Measurements from ENCODE around the gene SLC49A3.

The SLC49A3 gene

GRCh38 chr4:658681-659667, 30.0 kb downstream of the SLC49A3 start:
- TF ChIP-seq, protein P1, sequence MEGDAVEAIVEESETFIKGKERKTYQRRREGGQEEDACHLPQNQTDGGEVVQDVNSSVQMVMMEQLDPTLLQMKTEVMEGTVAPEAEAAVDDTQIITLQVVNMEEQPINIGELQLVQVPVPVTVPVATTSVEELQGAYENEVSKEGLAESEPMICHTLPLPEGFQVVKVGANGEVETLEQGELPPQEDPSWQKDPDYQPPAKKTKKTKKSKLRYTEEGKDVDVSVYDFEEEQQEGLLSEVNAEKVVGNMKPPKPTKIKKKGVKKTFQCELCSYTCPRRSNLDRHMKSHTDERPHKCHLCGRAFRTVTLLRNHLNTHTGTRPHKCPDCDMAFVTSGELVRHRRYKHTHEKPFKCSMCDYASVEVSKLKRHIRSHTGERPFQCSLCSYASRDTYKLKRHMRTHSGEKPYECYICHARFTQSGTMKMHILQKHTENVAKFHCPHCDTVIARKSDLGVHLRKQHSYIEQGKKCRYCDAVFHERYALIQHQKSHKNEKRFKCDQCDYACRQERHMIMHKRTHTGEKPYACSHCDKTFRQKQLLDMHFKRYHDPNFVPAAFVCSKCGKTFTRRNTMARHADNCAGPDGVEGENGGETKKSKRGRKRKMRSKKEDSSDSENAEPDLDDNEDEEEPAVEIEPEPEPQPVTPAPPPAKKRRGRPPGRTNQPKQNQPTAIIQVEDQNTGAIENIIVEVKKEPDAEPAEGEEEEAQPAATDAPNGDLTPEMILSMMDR (IDR thresholded peaks at IDR 0.05; ENCODE audit: low read depth, low read length), result no peak
- H3K4me3 ChIP-seq (ENCODE audit: low read depth, low read length), result no peak overlapping the region

DNA sequence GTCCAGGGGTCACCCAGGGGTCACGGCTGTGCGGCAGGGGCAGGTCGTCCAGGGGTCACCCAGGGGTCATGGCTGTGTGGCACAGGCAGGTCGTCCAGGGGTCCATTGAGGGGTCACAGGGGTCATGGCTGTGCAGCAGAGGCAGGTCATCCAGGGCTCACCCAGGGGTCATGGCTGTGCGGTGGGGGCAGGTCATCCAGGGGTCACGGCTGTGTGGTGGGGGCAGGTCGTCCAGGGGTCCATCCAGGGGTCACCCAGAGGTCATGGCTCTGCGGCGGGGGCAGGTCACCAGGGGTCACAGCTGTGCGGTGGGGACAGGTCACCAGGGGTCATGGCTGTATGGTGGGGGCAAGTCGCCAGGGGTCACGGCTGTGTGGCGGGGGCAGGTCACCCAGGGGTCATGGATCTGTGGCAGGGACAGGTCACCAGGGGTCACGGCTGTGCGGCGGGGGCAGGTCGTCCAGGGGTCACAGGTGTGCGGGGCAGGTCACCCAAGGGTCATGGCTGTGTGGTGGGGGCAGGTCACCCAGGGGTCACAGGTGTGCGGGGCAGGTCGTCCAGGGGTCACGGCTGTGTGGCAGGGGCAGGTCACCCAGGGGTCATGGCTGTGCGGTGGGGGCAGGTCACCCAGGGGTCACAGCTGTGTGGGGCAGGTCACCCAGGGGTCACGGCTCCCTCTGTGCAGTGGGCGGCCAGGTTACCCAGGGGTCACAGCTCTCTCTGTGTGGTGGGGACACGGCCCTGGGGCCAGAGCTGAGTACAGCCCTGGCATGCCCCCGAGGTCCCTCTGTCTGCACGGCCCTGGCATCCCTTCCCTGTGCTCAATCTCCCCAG, 30.9 kb downstream of the SLC49A3 start:
- no peak overlapping the region for H3K4me3 ChIP-seq (ENCODE audit: low read depth, low read length)
- TF ChIP-seq, protein P1 (IDR thresholded peaks at IDR 0.05; ENCODE audit: low read depth, low read length), result no peak

DNA sequence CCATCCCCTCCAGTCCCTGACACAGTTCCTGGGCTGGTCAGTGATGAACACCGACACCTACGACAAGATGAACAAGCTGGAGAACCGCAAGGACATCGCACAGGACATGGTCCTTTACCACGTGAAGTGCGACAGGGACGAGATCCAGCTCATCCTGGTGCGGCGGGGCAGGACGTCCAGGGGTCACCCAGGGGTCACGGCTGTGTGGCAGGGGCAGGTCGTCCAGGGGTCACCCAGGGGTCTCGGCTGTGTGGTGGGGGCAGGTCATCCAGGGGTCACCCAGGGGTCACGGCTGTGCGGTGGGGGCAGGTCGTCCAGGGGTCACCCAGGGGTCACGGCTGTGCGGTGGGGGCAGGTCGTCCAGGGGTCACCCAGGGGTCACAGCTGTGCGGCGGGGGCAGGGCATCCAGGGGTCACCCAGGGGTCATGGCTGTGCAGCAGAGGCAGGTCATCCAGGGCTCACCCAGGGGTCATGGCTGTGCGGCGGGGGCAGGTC, 31.6 kb downstream of the SLC49A3 start:
- TF ChIP-seq, protein P1 (IDR thresholded peaks at IDR 0.05; ENCODE audit: low read depth, low read length), result no peak
- no peak overlapping the region for H3K4me3 ChIP-seq (ENCODE audit: low read depth, low read length)

DNA sequence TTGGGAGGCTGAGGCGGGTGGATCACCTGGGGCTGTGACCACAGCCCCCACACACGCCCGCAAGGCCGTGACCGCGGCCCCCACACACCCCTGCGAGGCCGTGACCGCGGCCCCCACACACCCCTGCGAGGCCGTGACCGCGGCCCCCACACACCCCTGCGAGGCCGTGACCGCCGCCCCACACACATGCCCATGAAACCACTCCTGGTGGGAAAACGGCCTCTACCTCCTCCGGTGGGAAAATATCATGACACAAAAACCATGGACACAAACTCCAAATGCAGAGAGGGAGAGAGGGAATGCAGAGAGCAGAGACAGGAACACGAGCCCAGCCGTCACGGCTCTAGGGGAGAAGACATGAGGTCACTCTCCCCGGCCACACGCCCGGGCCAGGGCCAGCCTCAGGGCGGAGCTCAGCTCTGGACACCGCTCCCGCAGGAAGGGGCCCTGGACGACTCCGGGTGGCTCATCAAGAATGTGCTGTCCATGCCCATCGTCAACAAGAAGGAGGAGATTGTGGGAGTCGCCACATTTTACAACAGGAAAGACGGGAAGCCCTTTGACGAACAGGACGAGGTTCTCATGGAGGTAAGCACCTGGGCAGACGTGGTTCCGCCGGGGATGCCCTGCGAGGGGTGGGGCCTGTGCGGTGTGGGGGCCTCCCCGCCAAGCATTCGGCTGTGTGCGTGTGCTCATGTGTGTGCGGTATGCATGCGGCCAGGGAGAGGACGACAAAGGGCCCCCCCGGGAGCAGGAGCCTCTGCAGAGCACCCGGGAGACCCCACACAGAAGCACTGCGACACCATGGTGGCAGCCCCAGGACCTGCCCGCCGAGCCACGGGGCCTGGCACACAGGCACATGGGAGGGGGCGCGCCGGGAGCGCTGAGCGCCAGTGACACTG, 32.3 kb downstream of the SLC49A3 start:
- TF ChIP-seq, protein P1 (IDR thresholded peaks at IDR 0.05; ENCODE audit: low read depth, low read length), result no peak
- H3K4me3 ChIP-seq (ENCODE audit: low read depth, low read length), result no peak overlapping the region

GRCh38 chr4:655464-656151, 33.3 kb downstream of the SLC49A3 start:
- H3K4me3 ChIP-seq (ENCODE audit: low read depth, low read length), result no peak overlapping the region
- TF ChIP-seq, protein P1 (IDR thresholded peaks at IDR 0.05; ENCODE audit: low read depth, low read length), result no peak

DNA sequence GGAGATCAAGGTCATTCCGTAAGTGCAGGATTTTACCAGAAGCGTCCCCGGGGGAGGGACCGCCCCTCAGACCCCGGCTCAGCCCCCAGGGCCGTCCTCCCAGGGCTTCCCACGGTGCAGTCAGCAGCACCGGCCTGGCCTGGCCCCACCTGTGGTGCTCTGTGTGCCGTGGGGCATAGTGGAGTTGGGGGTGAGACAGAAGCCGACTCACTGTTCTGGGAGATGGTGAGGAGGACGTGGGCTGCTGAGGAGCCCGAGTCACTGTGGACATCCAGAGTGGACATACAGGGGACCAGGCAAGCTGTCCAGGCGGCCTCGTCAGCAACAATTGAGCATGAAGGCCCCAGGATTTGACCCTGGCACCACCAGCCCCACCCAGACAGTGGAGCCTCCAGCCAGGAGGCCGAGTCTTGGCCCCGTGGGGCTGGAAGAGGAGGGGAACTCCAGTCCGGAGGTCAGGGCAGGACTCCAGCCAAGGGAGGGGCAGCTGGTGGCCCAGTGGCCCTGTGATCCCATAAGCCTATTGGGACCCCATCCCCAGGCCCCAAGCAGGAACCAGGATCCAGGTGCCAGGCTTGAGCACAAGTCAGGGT, 34.0 kb downstream of the SLC49A3 start:
- TF ChIP-seq, protein P1 (IDR thresholded peaks at IDR 0.05; ENCODE audit: low read depth, low read length), result no peak
- no peak overlapping the region for H3K4me3 ChIP-seq (ENCODE audit: low read depth, low read length)

All from WI38 (cell line).